HepG2 (cell line): Measurements from ENCODE around the gene CKAP2. TPM values are rescaled to one million over a fixed set of nuclear protein-coding genes. Genes with fewer than 3 reads are reported as not detected.

ENCODE experiments used
- MYC ChIP-seq: sonication (generic); formaldehyde crosslinking; IDR thresholded peaks from 2 replicates; pipeline ENCODE4 v1.9.0; 2021; ENCODE audit warnings: missing genetic modification reagents, borderline replicate concordance
- NR2C2 ChIP-seq: sonication (generic); formaldehyde crosslinking; IDR thresholded peaks from 2 replicates; pipeline ENCODE4 v1.4.0; 2020; ENCODE audit warnings: missing genetic modification reagents, mild to moderate bottlenecking, moderate library complexity, borderline replicate concordance
- POLR2A ChIP-seq, 2 experiments: IDR thresholded peaks; 2 replicates each; pipeline ENCODE4 v1.6.1; 2011; ENCODE audit warnings: low read depth in 2 of 2, low read length in 2 of 2, mild to moderate bottlenecking in 1 of 2, moderate library complexity in 1 of 2; ENCODE audit not compliant: insufficient read depth in 1 of 2
- SRY ChIP-seq: sonication (generic); formaldehyde crosslinking; IDR thresholded peaks from 2 replicates; pipeline ENCODE4 v1.8.0; 2022; ENCODE audit warnings: mild to moderate bottlenecking, missing genetic modification reagents
- ZMYM2 ChIP-seq: sonication (generic); formaldehyde crosslinking; IDR thresholded peaks from 2 replicates; pipeline ENCODE4 v1.8.0; 2022; ENCODE audit warnings: mild to moderate bottlenecking, missing genetic modification reagents
- ZNF672 ChIP-seq: sonication (generic); formaldehyde crosslinking; IDR thresholded peaks from 2 replicates; pipeline ENCODE4 v1.8.1; 2022; ENCODE audit warnings: missing genetic modification reagents
- ZNF75D ChIP-seq: sonication (generic); formaldehyde crosslinking; IDR thresholded peaks from 2 replicates; pipeline ENCODE4 v1.8.1; 2023; ENCODE audit warnings: missing genetic modification reagents, mild to moderate bottlenecking, borderline replicate concordance
- polyA plus RNA-seq, 8 experiments: library from polyadenylated mRNA; depleted of rRNA in 3 of 8; stranded (reverse) in 7 of 8; unstranded in 1 of 8; fragments of >200 nt; fragmentation: Illumina TruSeq in 4 of 8; extraction: Trizol in 4 of 8; gene quantifications; 2 replicates each; pipeline versions ENCODE4 v1.2.1 to v1.2.3, GENCODE V29; 2011 to 2016; ENCODE audit warnings: low read depth in 4 of 8, missing spikeins in 1 of 8, mixed read lengths in 1 of 8; ENCODE audit not compliant: insufficient read depth in 1 of 8
- total RNA-seq, 5 experiments: library from RNA; depleted of rRNA; stranded (reverse); fragments of >200 nt; fragmentation: Illumina TruSeq; extraction: Trizol; gene quantifications; 2 replicates each; pipeline ENCODE4 v1.2.3, GENCODE V29; 2016; ENCODE audit warnings: low read depth in 1 of 5
- TF ChIP-seq, protein P1 (sequence below): sonication (generic); formaldehyde crosslinking; IDR thresholded peaks from 2 replicates; pipeline ENCODE4 v1.8.1; 2023; ENCODE audit warnings: mild to moderate bottlenecking, moderate library complexity, missing genetic modification reagents
- TF ChIP-seq, protein P2 (sequence below): sonication (generic); formaldehyde crosslinking; IDR thresholded peaks from 2 replicates; pipeline ENCODE4 v1.5.0; 2020; ENCODE audit warnings: mild to moderate bottlenecking, missing genetic modification reagents, borderline replicate concordance
- TF ChIP-seq, protein P3 (sequence below): sonication (generic); formaldehyde crosslinking; IDR thresholded peaks from 2 replicates; pipeline ENCODE4 v1.8.1; 2023; ENCODE audit warnings: mild to moderate bottlenecking, inconsistent platforms, moderate library complexity, missing genetic modification reagents, borderline replicate concordance
- TF ChIP-seq, protein P4 (sequence below): sonication (generic); formaldehyde crosslinking; IDR thresholded peaks from 2 replicates; pipeline ENCODE4 v1.5.0; 2020; ENCODE audit warnings: mild to moderate bottlenecking, missing genetic modification reagents, borderline replicate concordance

Gene CKAP2
- total and polyA plus RNA-seq, 2 of the 13 experiments (the other 11 are each of a cell fraction or from before 2014, with no cell fraction given): 6.7 to 40.3 TPM

DNA sequence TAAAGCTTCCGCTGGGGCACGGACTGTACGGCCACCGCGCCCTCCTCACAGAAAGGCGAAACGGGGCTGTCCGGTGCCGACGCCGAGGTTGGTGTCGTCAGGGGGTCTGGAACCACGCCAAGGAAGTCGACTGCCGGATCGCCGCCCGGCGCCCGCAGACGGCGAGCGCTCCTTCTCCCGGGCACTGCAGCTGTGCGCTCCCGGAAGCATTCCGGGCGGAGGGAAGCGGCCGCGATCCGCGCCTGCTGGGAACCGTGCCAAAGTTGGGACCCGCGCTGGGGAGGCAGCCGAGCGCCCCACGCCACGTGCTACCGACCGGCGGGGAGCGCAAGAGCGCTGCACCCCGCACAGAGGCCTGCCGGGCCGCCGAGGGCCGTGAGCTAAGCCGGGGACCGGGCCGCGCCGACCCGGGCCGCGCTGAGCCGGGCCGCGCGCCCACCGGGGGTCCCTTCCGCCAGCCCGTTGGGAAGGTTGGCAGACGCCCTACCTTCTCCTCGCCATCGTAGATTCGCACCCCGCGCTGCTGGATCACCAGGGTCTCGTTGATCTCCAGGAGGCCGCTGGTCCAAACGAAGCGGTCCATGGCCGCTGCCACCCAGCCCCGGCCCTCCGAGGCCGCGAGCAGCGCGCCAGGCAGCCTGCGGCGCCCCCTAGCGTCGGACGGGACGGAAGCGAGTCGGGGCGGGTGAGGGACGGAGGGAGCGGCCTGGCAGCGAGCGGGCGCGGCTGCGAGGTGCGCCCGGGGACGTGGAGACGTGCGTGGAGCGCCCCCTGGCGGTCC, 5.1 kb upstream of the CKAP2 start, which contains the start of gene VPS36 (continued):
- TF ChIP-seq, protein P1, sequence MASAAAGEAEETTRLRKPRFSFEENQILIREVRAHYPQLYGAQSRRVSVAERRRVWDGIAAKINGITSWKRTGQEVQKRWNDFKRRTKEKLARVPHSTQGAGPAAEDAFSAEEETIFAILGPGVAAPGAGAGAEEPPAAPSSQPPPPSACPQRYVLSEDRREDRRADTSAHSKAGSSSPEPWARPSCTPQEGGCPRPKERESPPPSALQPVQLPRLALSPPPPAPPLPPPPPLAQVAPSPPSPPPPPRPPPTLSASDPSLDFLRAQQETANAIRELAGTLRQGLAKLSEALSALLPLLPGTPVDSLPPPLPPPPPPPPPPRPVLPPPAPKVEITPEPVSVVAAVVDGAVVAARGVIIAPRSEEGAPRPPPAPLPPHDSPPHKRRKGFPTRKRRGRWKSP: peak; percentile 86
- TF ChIP-seq ZNF75D (no peak), MYC (CRISPR knock-in tag) (peak; percentile 95), SRY (CRISPR knock-in tag) (peak; percentile 90), NR2C2 (CRISPR knock-in tag) (peak; percentile 84), POLR2A (IDR thresholded peaks at IDR 0.05; ENCODE audit: insufficient read depth in 1 of 2, low read depth in 2 of 2, low read length in 2 of 2) (peak in 1 of 2 experiments; percentile 90; a peak in 2 of 4 replicates), ZMYM2 (CRISPR knock-in tag) (no peak), ZNF672 (CRISPR knock-in tag) (no peak)
- TF ChIP-seq, protein P2, sequence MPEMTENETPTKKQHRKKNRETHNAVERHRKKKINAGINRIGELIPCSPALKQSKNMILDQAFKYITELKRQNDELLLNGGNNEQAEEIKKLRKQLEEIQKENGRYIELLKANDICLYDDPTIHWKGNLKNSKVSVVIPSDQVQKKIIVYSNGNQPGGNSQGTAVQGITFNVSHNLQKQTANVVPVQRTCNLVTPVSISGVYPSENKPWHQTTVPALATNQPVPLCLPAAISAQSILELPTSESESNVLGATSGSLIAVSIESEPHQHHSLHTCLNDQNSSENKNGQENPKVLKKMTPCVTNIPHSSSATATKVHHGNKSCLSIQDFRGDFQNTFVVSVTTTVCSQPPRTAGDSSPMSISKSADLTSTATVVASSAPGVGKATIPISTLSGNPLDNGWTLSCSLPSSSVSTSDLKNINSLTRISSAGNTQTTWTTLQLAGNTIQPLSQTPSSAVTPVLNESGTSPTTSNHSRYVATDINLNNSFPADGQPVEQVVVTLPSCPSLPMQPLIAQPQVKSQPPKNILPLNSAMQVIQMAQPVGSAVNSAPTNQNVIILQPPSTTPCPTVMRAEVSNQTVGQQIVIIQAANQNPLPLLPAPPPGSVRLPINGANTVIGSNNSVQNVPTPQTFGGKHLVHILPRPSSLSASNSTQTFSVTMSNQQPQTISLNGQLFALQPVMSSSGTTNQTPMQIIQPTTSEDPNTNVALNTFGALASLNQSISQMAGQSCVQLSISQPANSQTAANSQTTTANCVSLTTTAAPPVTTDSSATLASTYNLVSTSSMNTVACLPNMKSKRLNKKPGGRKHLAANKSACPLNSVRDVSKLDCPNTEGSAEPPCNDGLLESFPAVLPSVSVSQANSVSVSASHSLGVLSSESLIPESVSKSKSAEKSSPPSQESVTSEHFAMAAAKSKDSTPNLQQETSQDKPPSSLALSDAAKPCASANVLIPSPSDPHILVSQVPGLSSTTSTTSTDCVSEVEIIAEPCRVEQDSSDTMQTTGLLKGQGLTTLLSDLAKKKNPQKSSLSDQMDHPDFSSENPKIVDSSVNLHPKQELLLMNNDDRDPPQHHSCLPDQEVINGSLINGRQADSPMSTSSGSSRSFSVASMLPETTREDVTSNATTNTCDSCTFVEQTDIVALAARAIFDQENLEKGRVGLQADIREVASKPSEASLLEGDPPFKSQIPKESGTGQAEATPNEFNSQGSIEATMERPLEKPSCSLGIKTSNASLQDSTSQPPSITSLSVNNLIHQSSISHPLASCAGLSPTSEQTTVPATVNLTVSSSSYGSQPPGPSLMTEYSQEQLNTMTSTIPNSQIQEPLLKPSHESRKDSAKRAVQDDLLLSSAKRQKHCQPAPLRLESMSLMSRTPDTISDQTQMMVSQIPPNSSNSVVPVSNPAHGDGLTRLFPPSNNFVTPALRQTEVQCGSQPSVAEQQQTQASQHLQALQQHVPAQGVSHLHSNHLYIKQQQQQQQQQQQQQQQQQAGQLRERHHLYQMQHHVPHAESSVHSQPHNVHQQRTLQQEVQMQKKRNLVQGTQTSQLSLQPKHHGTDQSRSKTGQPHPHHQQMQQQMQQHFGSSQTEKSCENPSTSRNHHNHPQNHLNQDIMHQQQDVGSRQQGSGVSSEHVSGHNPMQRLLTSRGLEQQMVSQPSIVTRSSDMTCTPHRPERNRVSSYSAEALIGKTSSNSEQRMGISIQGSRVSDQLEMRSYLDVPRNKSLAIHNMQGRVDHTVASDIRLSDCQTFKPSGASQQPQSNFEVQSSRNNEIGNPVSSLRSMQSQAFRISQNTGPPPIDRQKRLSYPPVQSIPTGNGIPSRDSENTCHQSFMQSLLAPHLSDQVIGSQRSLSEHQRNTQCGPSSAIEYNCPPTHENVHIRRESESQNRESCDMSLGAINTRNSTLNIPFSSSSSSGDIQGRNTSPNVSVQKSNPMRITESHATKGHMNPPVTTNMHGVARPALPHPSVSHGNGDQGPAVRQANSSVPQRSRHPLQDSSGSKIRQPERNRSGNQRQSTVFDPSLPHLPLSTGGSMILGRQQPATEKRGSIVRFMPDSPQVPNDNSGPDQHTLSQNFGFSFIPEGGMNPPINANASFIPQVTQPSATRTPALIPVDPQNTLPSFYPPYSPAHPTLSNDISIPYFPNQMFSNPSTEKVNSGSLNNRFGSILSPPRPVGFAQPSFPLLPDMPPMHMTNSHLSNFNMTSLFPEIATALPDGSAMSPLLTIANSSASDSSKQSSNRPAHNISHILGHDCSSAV (CRISPR knock-in tag): no peak
- TF ChIP-seq, protein P3, sequence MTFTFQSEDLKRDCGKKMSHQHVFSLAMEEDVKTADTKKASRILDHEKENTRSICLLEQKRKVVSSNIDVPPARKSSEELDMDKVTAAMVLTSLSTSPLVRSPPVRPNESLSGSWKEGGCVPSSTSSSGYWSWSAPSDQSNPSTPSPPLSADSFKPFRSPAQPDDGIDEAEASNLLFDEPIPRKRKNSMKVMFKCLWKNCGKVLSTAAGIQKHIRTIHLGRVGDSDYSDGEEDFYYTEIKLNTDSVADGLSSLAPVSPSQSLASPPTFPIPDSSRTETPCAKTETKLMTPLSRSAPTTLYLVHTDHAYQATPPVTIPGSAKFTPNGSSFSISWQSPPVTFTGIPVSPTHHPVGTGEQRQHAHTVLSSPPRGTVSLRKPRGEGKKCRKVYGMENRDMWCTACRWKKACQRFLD (CRISPR knock-in tag): 0 out of 2 replicates have a peak, but pooled peaks have one; percentile 21
- TF ChIP-seq, protein P4, sequence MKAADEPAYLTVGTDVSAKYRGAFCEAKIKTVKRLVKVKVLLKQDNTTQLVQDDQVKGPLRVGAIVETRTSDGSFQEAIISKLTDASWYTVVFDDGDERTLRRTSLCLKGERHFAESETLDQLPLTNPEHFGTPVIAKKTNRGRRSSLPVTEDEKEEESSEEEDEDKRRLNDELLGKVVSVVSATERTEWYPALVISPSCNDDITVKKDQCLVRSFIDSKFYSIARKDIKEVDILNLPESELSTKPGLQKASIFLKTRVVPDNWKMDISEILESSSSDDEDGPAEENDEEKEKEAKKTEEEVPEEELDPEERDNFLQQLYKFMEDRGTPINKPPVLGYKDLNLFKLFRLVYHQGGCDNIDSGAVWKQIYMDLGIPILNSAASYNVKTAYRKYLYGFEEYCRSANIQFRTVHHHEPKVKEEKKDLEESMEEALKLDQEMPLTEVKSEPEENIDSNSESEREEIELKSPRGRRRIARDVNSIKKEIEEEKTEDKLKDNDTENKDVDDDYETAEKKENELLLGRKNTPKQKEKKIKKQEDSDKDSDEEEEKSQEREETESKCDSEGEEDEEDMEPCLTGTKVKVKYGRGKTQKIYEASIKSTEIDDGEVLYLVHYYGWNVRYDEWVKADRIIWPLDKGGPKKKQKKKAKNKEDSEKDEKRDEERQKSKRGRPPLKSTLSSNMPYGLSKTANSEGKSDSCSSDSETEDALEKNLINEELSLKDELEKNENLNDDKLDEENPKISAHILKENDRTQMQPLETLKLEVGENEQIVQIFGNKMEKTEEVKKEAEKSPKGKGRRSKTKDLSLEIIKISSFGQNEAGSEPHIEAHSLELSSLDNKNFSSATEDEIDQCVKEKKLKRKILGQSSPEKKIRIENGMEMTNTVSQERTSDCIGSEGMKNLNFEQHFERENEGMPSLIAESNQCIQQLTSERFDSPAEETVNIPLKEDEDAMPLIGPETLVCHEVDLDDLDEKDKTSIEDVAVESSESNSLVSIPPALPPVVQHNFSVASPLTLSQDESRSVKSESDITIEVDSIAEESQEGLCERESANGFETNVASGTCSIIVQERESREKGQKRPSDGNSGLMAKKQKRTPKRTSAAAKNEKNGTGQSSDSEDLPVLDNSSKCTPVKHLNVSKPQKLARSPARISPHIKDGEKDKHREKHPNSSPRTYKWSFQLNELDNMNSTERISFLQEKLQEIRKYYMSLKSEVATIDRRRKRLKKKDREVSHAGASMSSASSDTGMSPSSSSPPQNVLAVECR: peak; percentile 85; the same call in 1 of the 2 replicates
